ENCODE data around the gene GRIK3.

Gene GRIK3

GRCh38 chr1:36763771-36764170 is 270.5 kb downstream of the GRIK3 start:
- no peak for DNase-seq (ENCODE audit: low read depth)

DNA sequence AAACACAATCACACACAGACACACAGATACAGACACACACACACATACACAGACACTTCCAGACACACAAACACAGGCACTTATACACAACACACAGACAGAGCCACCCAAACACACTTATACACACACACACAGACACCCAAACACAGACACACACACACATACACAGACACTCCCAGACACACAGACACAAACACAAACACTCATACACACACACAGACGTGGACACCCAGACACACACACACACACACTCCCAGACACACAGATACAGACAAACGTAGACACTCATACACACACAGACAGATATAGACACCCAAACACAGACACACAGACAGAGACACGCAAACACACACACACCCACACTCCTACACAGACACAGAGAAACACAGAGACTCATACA is 272.1 kb downstream of the GRIK3 start:
- no peak for DNase-seq (ENCODE audit: low read depth)

DNA sequence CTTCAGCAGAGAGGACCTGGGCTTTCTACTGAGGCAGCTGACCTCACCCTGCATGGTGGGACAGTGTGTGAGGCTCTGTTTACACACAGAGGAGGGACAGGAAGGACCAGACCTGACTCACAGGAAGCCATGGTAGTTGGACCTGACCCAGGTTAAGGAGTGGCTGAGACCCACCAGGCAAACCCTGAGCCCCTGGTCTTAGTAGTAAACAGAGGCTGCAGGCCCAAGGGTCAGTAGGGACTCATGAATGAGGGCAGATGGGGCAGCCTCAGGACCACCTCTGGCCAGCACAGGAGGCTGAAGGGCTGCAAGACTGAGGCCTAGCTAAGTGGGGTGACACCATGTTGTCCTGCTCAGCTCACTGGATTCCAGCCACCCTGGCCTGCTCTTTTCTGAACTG is 273.2 kb downstream of the GRIK3 start:
- no peak for DNase-seq (ENCODE audit: low read depth)

DNA sequence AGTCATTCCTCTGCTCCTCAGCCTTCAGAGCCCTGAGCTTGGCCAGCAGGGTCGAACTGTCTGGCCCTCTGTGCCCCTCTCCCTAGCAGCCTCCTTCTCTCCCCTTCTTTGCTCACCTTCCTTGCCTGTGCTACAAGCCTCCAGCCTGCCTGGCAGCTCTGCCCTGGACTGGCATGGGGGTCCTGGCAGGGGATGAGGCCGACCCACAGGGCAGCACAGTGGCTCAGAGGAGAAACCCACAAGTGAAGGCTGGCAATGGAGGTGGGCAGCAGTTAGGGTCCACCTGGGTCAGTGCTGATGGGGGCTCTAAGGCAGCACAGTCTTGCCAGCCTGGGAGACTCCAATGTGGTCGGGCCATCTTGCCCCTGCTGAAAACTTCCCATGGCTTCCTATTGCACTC is 274.2 kb downstream of the GRIK3 start:
- no peak for DNase-seq (ENCODE audit: low read depth)

GRCh38 chr1:36759355-36759754 is 275.0 kb downstream of the GRIK3 start:
- DNase-seq (ENCODE audit: low read depth), result no peak

- no peak for DNase-seq (ENCODE audit: low read depth)
Observed at GRCh38 chr1:36755303-36756230, 278.7 kb downstream of the GRIK3 start.

GRCh38 chr1:36754366-36754765 is 279.9 kb downstream of the GRIK3 start:
- DNase-seq (ENCODE audit: low read depth), result no peak

DNA sequence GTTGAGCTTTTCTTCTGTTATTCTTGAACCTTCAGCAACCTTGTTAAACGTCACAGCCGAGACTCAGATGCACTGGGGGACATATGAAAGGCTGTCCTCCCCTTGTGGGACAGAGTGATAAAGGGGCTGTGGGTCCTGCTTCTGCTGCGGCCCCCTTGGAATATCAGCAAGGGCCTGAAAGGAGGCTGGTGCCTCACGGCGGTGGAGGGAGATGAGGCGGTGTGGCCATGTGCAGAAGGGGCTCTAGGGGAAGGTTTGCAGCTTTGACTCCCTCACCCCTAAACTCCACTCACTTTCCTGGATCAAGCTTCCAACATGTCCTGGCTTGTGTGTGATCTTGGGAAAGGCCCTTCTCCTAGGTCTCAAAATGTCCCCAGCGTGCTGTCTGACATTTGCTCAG is 280.9 kb downstream of the GRIK3 start:
- no peak for DNase-seq (ENCODE audit: low read depth)

DNA sequence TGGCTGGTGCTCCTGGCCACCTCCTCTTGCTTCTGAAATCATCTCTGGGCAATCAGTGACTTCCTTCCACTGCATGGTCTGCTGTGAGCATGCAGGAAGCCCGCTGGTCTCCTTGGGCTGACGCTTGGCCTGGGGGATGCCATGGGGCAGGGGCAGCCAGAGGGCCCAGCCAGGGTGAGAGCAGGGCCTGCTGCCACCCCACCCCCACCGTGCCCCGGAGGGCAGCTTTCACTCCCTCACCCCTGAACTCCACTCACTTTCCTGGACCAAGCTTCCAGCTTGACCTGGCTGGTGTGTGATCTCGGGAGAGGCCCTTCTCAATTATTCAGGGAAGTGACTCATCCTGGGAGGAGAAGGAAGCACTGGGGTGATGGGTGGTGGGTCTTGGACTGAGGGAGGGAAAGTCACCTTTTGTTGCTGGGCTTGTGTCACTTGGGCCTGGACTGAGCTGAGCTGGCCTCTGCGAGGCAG is 281.4 kb downstream of the GRIK3 start:
- DNase-seq (ENCODE audit: low read depth), result no peak

DNA sequence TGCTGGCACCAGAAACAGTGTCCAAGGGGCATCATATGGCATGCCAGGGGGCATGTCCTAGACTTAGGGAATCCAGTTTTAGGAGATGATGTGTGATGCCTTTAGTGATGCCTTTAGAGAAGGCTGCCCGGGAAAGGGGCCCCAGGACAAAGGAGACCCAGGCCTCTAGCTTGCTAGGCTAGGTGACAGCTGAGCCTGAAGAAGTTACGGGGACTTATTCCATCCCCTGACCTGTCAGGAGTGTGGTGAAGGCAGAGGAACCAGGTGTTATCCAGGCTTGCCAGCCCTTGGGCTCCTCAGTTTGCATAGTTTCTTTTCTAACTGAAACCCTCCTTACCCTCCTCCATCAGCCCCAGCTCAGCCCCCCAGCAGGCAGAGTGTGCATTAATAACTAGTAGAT is 281.9 kb downstream of the GRIK3 start:
- DNase-seq (ENCODE audit: low read depth), result no peak

GRCh38 chr1:36751525-36751924 is 282.8 kb downstream of the GRIK3 start:
- no peak for DNase-seq (ENCODE audit: low read depth)

DNA sequence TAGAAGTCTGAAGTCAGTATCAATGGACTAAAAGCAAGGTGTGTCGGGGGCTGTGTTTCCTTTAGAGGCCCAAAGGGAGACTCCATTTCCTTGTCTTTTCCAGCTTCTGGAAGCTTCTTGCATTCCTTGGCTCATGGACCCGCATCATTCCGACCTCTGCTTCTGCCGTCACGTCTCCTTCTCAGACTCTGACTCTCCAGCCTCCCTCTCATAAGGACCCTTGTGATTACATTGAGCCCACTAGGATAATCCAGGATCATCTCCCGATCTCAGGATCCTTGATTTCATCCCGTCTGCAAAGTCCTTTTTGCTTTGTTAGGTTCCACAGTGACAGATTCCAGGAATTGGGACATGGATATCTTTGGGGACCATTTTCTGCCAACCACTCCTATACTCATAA is 285.8 kb downstream of the GRIK3 start:
- DNase-seq (ENCODE audit: low read depth), result no peak
